Uterus (tissue), 2 donors: ENCODE measurements around the gene DPP10.

Source experiments
- POLR2A ChIP-seq, 2 donors: fragments of 450-650 bp; IDR thresholded peaks; one replicate each; pipeline ENCODE4 v1.6.1; 2016; ENCODE audit warnings: antibody characterized with exemption in 2 of 2, mild to moderate bottlenecking in 1 of 2, moderate library complexity in 1 of 2
- TF ChIP-seq, protein P1 (sequence below), 4 experiments: fragments of 200-600 bp in 2 of 4; fragments of 450-650 bp in 2 of 4; sonication (generic) in 2 of 4; IDR thresholded peaks; one replicate each; pipeline ENCODE4 v1.5.1; 2016 to 2019; ENCODE audit warnings: antibody characterized with exemption in 4 of 4, mild to moderate bottlenecking in 2 of 4, moderate library complexity in 1 of 4

DNA sequence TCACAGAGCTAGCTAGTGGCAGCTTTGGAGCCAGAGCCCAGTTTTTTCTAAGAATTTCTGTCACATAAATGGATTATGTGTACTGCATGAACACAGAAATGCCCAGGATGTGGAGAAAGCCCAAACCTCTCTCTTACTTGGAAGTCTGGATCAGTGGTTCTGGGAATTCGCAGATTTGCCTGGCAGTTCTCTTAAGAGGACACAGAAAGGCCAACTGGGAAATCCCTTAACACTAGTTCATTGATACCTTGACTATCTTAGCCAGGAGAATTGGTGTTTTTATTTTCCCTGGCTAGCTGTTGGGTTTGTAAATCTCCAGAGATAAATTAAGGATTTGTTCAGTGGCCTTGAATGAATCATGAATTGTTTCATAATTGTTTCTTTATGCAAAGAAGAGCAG is 95.3 kb downstream of the DPP10 start:
- TF ChIP-seq, protein P1, sequence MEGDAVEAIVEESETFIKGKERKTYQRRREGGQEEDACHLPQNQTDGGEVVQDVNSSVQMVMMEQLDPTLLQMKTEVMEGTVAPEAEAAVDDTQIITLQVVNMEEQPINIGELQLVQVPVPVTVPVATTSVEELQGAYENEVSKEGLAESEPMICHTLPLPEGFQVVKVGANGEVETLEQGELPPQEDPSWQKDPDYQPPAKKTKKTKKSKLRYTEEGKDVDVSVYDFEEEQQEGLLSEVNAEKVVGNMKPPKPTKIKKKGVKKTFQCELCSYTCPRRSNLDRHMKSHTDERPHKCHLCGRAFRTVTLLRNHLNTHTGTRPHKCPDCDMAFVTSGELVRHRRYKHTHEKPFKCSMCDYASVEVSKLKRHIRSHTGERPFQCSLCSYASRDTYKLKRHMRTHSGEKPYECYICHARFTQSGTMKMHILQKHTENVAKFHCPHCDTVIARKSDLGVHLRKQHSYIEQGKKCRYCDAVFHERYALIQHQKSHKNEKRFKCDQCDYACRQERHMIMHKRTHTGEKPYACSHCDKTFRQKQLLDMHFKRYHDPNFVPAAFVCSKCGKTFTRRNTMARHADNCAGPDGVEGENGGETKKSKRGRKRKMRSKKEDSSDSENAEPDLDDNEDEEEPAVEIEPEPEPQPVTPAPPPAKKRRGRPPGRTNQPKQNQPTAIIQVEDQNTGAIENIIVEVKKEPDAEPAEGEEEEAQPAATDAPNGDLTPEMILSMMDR (IDR thresholded peaks at IDR 0.05) = no peak
- TF ChIP-seq POLR2A (IDR thresholded peaks at IDR 0.05) = no peak
